GM19193 (cell line): ENCODE data around the gene SLC22A14.

Source experiments
- POLR2A ChIP-seq: IDR thresholded peaks from 4 replicates; pipeline ENCODE4 v1.6.1; 2011; ENCODE audit not compliant: insufficient read depth, insufficient read length; ENCODE audit errors: extremely low read depth

SLC22A14 gene

DNA sequence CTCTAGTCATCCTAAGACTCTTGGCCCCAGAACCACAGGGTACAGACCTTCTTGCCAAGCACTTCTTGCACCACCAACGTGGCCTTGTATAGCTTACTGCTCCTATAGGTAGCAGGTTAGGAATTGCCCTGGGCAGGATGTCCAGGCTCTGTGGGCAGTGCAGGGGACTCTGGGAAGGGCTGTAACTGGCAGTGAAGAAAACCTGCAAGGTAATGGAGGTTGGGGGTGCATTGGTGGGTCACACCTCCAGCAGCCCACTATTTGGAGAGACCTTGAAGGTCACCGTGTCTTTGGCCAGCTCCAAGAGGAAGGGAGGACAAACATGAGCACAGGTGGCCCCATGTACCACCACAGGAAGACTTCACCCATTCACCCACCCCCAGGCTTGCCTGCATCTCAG is 43.2 kb downstream of the SLC22A14 start:
- no peak for TF ChIP-seq POLR2A

DNA sequence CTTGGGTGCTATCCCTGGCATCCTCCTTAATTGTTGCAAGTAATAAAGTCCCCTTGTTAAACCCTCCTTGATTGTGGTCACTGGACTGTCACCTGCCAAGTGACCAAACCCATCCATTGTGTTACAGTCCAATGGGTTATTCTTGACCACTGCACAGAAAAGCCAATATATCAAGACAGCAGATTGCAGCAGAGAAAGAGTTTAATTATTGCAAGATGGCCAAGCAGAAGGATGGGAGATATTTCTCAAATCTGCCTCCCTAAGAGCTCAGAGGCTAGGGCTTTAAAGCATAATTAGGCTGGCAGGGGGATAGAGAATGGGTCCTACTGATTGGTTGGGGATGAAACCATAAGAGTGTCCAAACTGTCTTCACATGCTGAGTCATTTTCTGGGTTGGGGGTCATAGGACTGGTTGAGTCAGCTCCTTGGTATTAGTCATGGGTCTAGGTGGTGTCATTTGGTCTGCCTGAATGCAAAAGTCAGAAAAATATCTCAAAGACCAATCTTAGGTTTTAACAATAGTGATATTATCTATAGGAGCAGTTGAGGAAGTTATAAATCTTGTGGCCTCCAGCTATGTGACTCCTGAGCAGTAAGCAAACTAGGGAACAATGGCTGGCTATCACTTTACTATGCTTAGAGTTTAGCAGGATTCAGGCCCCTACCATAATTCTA is 45.4 kb downstream of the SLC22A14 start:
- TF ChIP-seq POLR2A = no peak

DNA sequence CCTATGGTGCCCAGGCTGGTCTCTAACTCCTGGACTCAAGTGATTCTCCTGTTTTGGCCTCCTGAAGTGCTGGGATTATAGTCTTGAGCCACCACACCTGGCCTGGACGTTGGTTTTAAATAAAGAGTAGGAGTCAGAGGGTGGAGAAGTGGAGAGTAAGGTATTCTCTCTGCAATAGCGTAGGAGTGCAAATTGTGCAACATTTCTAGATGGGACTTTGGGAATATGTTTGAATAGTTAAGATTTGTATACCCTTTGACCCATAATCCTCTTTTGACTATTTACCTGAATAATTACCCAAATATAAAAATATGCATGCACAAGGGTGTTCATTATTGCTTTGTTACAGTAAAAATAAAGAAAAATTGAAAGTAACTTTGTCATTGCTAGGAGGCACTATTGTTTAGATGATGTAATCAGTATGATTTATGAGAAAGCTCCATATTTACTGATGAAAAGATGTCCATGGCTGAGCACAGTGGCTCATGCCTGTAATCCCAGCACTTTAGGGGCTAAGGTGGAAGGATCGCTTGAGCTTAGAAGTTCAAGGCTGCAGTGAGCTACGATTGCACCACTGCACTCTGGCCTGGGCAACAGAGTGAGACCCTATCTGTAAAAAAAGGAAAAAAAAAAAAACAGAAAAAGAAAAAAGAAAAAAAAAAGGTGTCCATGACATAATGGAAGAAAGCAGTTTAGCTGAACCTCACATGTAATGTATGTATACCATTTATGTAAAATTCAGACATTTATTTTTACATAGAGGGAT is 49.3 kb downstream of the SLC22A14 start:
- no peak for TF ChIP-seq POLR2A

DNA sequence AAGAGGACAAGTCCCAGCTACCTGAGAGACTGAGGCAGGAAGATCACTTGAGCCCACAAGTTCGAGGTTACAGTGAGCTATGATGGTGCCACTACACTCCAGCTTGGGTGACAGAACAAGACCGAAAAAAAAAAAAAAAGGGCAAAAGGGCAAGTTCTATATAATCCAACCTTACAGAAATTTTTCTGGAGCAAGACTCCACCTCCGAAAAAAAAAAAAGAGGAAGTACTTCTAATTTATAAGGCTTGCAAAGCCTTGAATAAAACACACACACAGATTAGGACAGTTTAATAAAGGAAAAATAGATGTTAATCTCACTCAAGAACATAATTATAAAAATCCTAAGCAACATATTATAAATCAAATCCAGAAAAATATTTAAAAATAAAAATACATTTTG is 50.1 kb downstream of the SLC22A14 start:
- no peak for TF ChIP-seq POLR2A

DNA sequence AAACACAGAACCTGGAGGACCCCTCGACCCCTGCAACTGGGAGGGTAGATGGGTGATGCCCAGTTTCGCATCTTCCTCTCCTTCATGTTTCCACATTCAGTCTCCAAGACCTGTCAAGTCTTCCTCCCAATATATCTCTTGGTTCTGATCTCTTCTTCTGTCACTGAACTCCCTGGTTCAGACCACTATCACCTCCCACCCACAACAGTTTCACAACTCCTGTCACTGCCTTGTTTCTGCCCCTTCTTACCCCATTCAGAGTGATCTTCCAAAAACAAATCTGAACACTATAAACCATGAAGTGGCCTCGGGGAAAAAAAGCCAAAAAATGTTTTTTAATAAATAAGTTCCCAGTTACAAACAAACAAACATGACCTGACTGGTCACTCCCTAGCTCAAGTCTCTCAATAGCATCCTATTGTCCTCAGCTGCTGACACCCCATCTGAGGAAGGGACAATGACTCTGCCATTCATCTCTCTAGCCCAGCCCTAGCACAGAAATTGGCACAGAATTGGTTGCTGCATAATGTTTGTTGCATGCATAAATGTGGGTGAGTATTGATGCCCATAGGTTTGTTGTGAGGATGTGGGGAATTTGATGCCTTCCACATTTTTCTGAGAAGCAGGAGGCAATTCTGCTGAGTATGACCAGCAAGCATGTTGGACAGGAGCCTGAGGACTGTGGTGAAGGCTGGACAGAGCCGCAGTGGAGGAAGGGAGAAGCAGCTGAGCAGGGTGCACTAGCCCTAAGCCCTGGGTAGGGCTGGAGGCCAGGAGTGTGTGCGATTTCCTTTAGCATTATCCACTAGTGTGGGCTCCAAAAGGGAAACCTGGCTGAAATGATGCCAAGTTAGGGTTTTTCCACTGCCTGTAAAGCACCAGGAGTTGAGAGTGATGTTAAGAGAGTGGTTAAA is 52.3 kb downstream of the SLC22A14 start:
- no peak for TF ChIP-seq POLR2A

DNA sequence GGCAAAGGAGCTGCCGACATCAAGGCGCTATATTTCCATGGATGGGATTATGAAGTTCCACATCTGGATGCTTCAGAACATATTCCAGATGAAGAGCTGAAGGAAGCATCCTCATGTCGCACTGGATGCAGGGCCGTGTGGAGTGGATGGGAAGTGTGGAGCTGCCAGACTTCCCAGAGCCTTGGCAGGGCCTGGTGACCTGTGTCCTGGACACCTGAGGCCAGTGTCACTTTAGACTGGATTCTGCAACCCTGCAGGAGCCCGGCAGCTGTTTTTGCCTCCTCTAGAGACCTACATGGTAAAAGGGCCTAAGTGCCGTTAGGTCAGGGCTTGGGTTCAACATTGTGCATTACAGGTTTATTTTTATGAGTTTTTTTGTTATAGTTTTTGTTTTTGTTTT is 53.2 kb downstream of the SLC22A14 start:
- TF ChIP-seq POLR2A = no peak

DNA sequence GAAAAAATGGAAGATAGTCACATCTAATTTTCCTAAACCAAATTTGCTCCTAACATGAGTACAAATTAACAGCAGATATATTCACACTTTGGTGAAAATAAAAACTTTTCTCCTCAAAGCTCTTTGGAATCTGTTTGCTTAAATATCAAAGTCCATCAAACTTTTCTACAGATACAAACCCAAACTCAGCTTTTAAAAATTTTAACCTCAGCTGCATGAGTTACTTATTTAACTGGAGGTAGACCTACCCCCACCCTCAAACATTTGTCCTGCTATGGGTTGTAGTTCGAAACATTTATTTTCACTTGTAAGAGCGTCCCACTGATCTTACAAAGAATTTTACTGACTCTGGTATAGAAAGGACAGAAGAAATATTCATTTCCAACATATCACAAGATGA is 55.6 kb downstream of the SLC22A14 start:
- no peak for TF ChIP-seq POLR2A

DNA sequence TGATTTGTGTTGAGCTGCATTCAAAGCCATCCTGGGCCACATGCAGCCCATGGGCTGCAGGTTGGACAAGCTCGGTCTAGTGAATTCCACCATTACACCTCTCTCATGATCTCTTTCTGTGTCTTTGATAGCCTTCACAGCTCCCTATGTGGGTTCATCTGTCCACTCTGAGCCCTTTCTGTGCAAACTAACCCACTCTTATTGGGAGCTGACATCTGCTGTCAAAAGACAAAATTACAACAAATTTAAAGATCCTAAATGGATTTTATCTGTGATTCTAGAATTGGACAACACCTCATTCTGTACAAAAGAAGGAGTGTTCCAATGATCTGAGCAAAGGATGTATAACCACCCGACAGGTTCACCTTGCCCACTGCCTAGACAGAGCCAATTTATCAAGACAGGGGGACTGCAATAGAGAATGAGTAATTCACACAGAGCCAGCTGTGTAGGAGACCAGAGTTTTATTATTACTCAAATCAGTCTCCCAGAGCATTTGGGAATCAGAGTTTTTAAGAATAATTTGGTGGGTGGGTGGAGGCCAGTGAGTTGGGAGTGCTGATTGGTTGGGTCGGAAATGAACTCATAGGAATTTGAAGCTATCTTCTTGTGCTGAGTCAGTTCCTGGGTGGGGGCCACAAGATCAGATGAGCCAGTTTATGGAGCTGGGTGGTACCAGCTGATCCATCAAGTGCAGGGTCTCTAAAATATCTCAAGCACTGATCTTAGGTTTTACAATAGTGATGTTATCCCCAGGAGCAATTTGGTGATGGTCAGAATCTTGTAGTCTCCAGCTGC is 61.9 kb downstream of the SLC22A14 start:
- no peak for TF ChIP-seq POLR2A

DNA sequence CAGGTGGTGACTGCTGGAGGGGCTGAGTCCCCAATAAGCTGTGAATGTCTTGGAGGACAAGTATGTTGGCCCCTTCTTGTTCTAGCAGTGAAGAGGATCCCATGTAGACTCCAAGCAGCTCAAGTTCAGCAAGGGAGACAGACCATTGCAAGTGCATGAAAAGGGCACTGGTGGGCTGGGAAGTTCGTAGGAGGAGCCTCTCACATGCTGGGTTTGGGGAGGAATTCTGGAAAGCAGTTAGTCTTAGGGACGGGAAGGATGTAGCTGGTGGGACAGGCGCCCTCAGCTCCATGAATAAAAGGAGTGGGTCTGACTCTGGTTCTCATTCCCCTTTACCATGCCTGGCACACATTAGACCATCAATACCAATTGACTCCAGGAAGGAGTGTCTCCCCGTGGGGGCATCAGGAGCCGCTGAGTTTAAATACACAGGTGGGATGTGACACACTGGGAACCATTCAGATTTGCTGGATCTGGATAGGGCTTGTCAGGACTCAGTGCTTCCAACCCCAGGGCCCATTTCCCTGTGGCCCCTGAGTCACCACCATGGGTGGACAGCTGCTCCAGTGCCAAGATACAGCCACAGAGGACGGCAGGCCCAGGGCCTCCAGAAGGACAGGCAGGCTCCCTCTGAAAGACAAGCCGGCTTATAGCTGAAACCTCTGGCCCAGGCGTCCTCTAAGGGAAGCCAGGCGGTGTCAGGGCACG is 63.9 kb downstream of the SLC22A14 start:
- no peak for TF ChIP-seq POLR2A

DNA sequence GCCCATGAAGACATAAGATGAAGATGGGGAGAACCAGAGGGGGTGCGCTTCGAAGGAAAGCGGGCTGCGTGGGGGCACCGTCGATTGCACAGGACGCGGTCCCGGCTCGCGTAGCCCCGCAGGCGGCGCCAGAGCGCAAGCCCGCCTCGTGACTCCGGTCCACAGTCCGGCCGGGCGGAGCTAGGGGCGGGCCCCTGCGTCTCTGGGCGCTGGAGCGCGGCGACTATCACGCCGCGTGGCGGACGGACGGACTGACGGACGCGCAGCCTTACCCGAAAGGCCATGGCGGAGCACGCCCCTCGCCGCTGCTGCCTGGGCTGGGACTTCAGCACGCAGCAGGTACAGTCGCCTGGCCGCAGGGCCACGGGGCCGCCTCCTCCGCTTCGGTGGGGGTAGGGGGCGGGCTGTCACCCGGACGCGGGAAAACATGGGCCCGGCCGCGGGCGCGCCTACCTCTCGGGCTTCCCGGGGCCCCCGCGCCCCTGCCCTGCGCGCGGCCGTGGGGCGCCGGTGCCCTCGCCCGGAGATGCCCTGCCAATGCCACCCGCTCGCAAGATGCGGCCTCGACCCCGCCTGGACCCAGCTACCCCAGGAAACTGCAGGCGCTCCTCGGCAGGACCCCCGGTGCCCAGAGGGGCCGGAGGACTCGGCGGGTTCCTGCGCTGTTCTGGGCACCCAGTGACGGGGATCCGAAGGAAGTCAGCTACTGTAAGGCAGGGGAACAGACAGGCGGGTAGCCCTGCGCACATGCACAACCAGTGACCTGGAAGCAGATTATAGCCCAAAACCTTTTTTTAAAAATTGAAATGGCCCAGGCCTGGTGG is 64.7 kb downstream of the SLC22A14 start, which contains the start of gene XYLB:
XYLB (plus strand) TSS at position 199 of the 824 bp plus-strand sequence; CDS start at position 283, 84 bp downstream.
- TF ChIP-seq POLR2A = peak; percentile 50

DNA sequence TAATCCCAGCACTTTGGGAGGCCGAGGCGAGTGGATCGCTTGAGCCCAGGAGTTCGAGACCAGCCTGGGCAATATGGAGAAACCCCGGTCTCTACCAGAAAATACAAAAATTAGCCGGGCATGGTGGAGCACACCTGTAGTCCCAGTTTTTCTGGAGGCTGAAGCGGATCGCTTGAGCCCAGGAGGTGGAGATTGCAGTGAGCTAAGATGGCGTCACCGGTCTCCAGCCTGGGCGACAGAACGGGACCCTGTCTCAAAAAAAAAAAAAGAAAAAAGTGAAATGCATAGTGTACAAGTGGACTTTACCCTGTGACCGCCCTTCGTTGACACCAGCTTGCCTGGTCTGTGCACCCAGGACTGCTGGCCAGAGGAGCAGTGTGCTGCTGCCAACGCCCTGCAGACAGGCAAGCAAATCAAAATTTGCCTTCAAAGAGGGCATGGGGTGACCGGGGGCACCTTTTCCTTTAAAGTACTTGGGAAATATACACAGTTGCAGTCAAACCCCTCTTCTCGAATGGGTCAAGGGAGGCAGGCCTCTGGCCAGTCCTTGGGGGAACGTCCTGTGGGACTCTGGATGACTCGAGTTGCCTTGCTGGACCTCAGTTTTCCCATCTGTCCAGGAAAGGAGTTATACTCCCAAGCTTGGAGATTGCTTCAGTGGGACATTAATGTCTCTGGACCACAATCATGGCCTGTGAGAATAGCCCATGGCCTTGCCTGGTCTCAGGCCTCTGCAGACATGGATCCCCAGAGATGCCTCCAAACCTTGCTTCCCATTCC is 65.5 kb downstream of the SLC22A14 start:
- no peak for TF ChIP-seq POLR2A

DNA sequence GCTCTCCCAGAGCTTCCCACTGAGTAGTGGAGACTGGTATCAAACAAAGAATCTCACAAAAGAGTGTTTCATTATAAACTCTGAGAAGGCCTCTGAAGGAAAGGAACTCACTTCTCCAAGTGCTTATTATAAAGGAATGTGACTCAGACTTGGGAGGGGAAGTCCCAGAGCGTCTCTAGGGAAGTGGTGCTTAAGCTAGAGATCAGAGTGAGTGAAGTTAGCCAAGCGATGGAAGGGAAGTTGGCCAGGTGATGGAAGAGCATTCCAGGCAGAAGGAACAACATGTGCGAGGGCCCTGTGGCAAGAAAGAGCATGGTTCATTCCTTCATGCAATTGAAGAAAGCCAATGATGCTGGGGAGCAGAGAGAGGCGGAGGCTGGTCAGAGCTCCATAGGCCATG is 66.8 kb downstream of the SLC22A14 start:
- no peak for TF ChIP-seq POLR2A
